IMR-90 (cell line): ENCODE results near the gene PTMS. TPM values are rescaled to one million over a fixed set of nuclear protein-coding genes. Genes with fewer than 3 reads are reported as not detected.

Source experiments
- ATAC-seq: fragments of 200-7000 bp; cut with Tn5 transposase; 2 replicates; pipeline ENCODE4 v1.9.1; 2020; ENCODE audit warnings: low read depth, mild to moderate bottlenecking, moderate library complexity
- BruUV-seq: library from RNA; stranded (reverse); fragments of 400-500 nt; replicated peaks from 2 replicates; lab custom pipeline; 2021; lab: Mats Ljungman, UMichigan
- CTCF ChIA-PET: fragments of 300-600 bp; formaldehyde crosslinking; extraction: SDS; loops from one replicate; lab custom pipeline; 2021; ENCODE audit warnings: antibody characterized with exemption; lab: Yijun Ruan, JAX
- POLR2A ChIA-PET: fragments of 300-600 bp; sonication (Branson Sonifier 250); formaldehyde crosslinking; loops from one replicate; lab custom pipeline; 2022; ENCODE audit warnings: antibody characterized with exemption; ENCODE audit not compliant: unreplicated experiment; lab: Charles Lee
- DNase-seq: peaks from one replicate; pipeline ENCODE4 v3.0.0; 2013
- H2AFZ ChIP-seq: replicated peaks from 2 replicates; pipeline ENCODE3; 2013; ENCODE audit warnings: low read length, mild to moderate bottlenecking; ENCODE audit not compliant: poor library complexity
- H2AK5ac ChIP-seq: 2 replicates; pipeline ENCODE4 v1.6.1; 2013; ENCODE audit warnings: low read depth, low read length, inconsistent platforms
- H2AK9ac ChIP-seq: replicated peaks from 2 replicates; pipeline ENCODE3; 2013; ENCODE audit warnings: mild to moderate bottlenecking, low read depth, low read length, moderate library complexity; ENCODE audit not compliant: poor library complexity
- H2BK120ac ChIP-seq: 2 replicates; pipeline ENCODE4 v1.6.1; 2013; ENCODE audit warnings: low read depth, low read length, inconsistent platforms
- H2BK15ac ChIP-seq: 3 replicates; pipeline ENCODE4 v1.6.1; 2013; ENCODE audit warnings: low read depth, low read length, inconsistent platforms
- H2BK20ac ChIP-seq: 2 replicates; pipeline ENCODE4 v1.6.1; 2013; ENCODE audit warnings: low read depth, mild to moderate bottlenecking, inconsistent platforms, low read length, moderate library complexity
- H2BK5ac ChIP-seq: 2 replicates; pipeline ENCODE4 v1.6.1; 2013; ENCODE audit warnings: mild to moderate bottlenecking, low read depth, low read length, inconsistent platforms; ENCODE audit not compliant: poor library complexity, severe bottlenecking
- H3K14ac ChIP-seq: replicated peaks from 2 replicates; pipeline ENCODE4 v1.6.1; 2013; ENCODE audit warnings: low read depth, low read length, inconsistent platforms
- H3K18ac ChIP-seq: 2 replicates; pipeline ENCODE4 v1.6.1; 2013; ENCODE audit warnings: low read depth, low read length, control low read depth
- H3K23ac ChIP-seq: 2 replicates; pipeline ENCODE4 v1.6.1; 2013; ENCODE audit warnings: low read depth, low read length, inconsistent platforms
- H3K27ac ChIP-seq: 2 replicates; pipeline ENCODE4 v1.5.1; 2013; ENCODE audit warnings: mild to moderate bottlenecking, control low read depth, low read length; ENCODE audit not compliant: insufficient read depth
- H3K27me3 ChIP-seq: 2 replicates; pipeline ENCODE4 v1.6.1; 2013; ENCODE audit warnings: low read length; ENCODE audit not compliant: control insufficient read depth, insufficient read depth
- H3K36me3 ChIP-seq: 2 replicates; pipeline ENCODE4 v1.6.1; 2013; ENCODE audit warnings: low read length, mixed read lengths; ENCODE audit not compliant: control insufficient read depth, insufficient read depth
- H3K4ac ChIP-seq: 2 replicates; pipeline ENCODE4 v1.6.1; 2013; ENCODE audit warnings: low read depth, low read length, inconsistent platforms
- H3K4me1 ChIP-seq: 2 replicates; pipeline ENCODE4 v1.6.1; 2013; ENCODE audit warnings: low read length, mixed read lengths; ENCODE audit not compliant: control insufficient read depth, insufficient read depth
- H3K4me2 ChIP-seq: 2 replicates; pipeline ENCODE4 v1.6.1; 2013; ENCODE audit warnings: low read depth, mild to moderate bottlenecking, control low read depth, low read length, moderate library complexity
- H3K4me3 ChIP-seq: 2 replicates; pipeline ENCODE4 v1.5.1; 2013; ENCODE audit warnings: low read depth, mild to moderate bottlenecking, control low read depth, low read length, moderate library complexity; ENCODE audit not compliant: insufficient read depth
- H3K56ac ChIP-seq: 2 replicates; pipeline ENCODE4 v1.6.1; 2013; ENCODE audit warnings: low read length, inconsistent platforms; ENCODE audit not compliant: insufficient read depth; ENCODE audit errors: extremely low read depth
- H3K79me1 ChIP-seq, 2 experiments: 2 replicates each; pipeline ENCODE4 v1.6.1; 2013; ENCODE audit warnings: low read length in 2 of 2, inconsistent platforms in 1 of 2, low read depth in 1 of 2
- H3K9ac ChIP-seq: 2 replicates; pipeline ENCODE4 v1.6.1; 2013; ENCODE audit warnings: low read depth, low read length, control low read depth
- H3K9me1 ChIP-seq: 2 replicates; pipeline ENCODE4 v1.6.1; 2013; ENCODE audit warnings: low read length, inconsistent platforms; ENCODE audit not compliant: insufficient read depth
- H3K9me3 ChIP-seq: 2 replicates; pipeline ENCODE4 v1.6.1; 2013; ENCODE audit warnings: low read length; ENCODE audit not compliant: control insufficient read depth, insufficient read depth
- H4K20me1 ChIP-seq: 2 replicates; pipeline ENCODE4 v1.6.1; 2013; ENCODE audit warnings: low read length, inconsistent platforms; ENCODE audit not compliant: insufficient read depth
- H4K5ac ChIP-seq: 2 replicates; pipeline ENCODE4 v1.6.1; 2013; ENCODE audit warnings: mild to moderate bottlenecking, low read depth, low read length, control low read depth
- H4K8ac ChIP-seq, 2 experiments: 2 replicates each; pipeline ENCODE4 v1.6.1; 2013; ENCODE audit warnings: low read depth in 2 of 2, low read length in 2 of 2, control low read depth in 1 of 2, inconsistent platforms in 1 of 2
- H4K91ac ChIP-seq: 2 replicates; pipeline ENCODE4 v1.6.1; 2013; ENCODE audit warnings: low read depth, low read length, inconsistent platforms; ENCODE audit not compliant: insufficient read depth
- BHLHE40 ChIP-seq: fragments of 150-350 bp; IDR thresholded peaks from 2 replicates; pipeline ENCODE4 v1.6.1; 2016; ENCODE audit warnings: mild to moderate bottlenecking, low read depth, low read length
- CEBPB ChIP-seq: IDR thresholded peaks from 2 replicates; pipeline ENCODE4 v1.6.1; 2012; ENCODE audit warnings: low read depth, low read length, improper control_type of control experiment
- FOS ChIP-seq: fragments of 150-350 bp; IDR thresholded peaks from 2 replicates; pipeline ENCODE4 v1.6.1; 2016; ENCODE audit warnings: low read depth, low read length
- MAFK ChIP-seq: IDR thresholded peaks from 2 replicates; pipeline ENCODE4 v1.6.1; 2012; ENCODE audit warnings: low read depth, low read length, improper control_type of control experiment
- MAZ ChIP-seq: IDR thresholded peaks from 2 replicates; pipeline ENCODE4 v1.6.1; 2012; ENCODE audit warnings: low read depth, mild to moderate bottlenecking, low read length, improper control_type of control experiment, moderate library complexity, borderline replicate concordance
- MXI1 ChIP-seq: IDR thresholded peaks from 2 replicates; pipeline ENCODE4 v1.6.1; 2012; ENCODE audit warnings: low read depth, mild to moderate bottlenecking, low read length, moderate library complexity, borderline replicate concordance
- RAD21 ChIP-seq: IDR thresholded peaks from 2 replicates; pipeline ENCODE4 v1.6.1; 2012; ENCODE audit warnings: low read length, improper control_type of control experiment
- RCOR1 ChIP-seq: IDR thresholded peaks from 2 replicates; pipeline ENCODE4 v1.6.1; 2012; ENCODE audit warnings: mild to moderate bottlenecking, low read length, improper control_type of control experiment; ENCODE audit not compliant: insufficient replicate concordance
- RFX5 ChIP-seq: IDR thresholded peaks from 2 replicates; pipeline ENCODE4 v1.8.0; 2012; ENCODE audit warnings: low read depth, mild to moderate bottlenecking, low read length, moderate library complexity
- SMC3 ChIP-seq: fragments of 150-350 bp; IDR thresholded peaks from 2 replicates; pipeline ENCODE4 v1.6.1; 2016; ENCODE audit warnings: low read depth, mild to moderate bottlenecking, antibody characterized with exemption, low read length, moderate library complexity
- USF2 ChIP-seq: fragments of 150-350 bp; IDR thresholded peaks from 2 replicates; pipeline ENCODE4 v1.6.1; 2017; ENCODE audit warnings: mild to moderate bottlenecking, antibody characterized with exemption, low read length, low read depth
- WGBS, 2 experiments: methylation state at CpG; one replicate each; pipeline versions ENCODE4 v1.1.5 to v1.1.7; 2013; ENCODE audit warnings: missing lambda C conversion rate in 2 of 2; ENCODE audit not compliant: insufficient read length in 1 of 2; ENCODE audit errors: extremely low coverage in 2 of 2; 5-methylcytosine and 5-hydroxymethylcytosine counted together
- dilution Hi-C: fragments of 300-500 bp; cut with HindIII; formaldehyde crosslinking; loops from one replicate; pipeline ENCODE4 v1.14.3; 2018; ENCODE audit warnings: low sequenced_read_pairs; ENCODE audit not compliant: unreplicated experiment
- in situ Hi-C: fragments of 300-500 bp; cut with MboI; formaldehyde crosslinking; loops from 3 replicates; pipeline ENCODE4 v1.14.3; 2019; ENCODE audit warnings: low sequenced_read_pairs, inconsistent platforms, mixed read lengths
- intact Hi-C: fragments of 100-400 bp; cut with micrococcal nuclease; formaldehyde crosslinking; loops from 2 replicates; pipeline ENCODE4 v1.10.0; 2022
- polyA plus RNA-seq, 3 experiments: library from polyadenylated mRNA; depleted of rRNA; stranded (reverse); fragments of >200 nt; gene quantifications; 2 replicates each; pipeline ENCODE4 v1.2.3, GENCODE V29; 2012; ENCODE audit warnings: low replicate concordance in 1 of 3
- total RNA-seq: library from RNA; depleted of rRNA; stranded (reverse); fragments of >200 nt; gene quantifications from 2 replicates; pipeline ENCODE4 v1.2.3, GENCODE V29; 2012
- TF ChIP-seq, protein P1 (sequence below): conservative IDR thresholded peaks from 2 replicates; pipeline ENCODE4 v1.5.1; 2012; ENCODE audit warnings: mild to moderate bottlenecking, low read depth, low read length, improper control_type of control experiment
- TF ChIP-seq, protein P2 (sequence below): fragments of 150-350 bp; IDR thresholded peaks from 2 replicates; pipeline ENCODE4 v1.6.1; 2016; ENCODE audit warnings: low read depth, mild to moderate bottlenecking, low read length, moderate library complexity, borderline replicate concordance

PTMS gene
- total and polyA plus RNA-seq, 2 of the 4 experiments (the other 2 are of a cell fraction): 17.2 to 275 TPM

DNA sequence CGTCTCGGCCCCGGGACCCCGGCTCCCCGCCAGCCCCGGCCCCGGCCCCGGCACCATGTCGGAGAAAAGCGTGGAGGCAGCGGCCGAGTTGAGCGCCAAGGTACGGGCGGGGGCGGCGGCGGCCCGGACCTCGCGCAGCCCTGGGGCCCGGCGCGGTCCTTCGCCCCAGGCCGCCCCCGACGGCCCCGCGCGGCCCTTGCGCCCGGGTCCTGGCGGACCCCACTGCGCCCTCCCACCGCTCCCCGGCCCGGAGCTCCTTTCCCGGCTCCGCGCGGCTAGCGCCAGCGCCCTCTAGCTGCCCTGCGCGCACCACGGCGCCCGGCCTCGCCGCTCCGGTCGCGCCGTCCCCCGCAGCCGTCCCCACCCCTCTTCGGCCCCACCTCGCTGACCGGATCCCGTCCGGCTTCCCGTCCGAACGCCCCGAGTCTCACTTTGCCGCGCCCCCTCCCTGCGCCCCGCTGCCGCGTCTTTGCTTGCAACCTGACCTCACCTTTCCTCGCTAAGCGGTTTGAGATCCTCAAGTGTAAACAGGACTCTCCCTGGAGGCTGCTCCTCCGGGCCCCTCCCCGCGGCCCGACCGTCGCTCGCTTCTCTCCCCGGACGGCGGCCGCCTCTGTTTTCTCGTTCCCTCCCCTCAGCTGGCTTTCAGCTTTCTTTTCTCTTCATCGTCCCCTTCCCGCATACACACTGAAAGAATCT is 637 bp downstream of the PTMS start:
- H3K36me3 ChIP-seq: peaks cover 17% of the 10 kb centered on the region
- peaks cover 35% of the 10 kb centered on the region for H4K20me1 ChIP-seq
- peak overlapping the region; percentile 97 for H3K23ac ChIP-seq
- H2BK20ac ChIP-seq: no peak overlapping the region
- no peak overlapping the region for H2BK15ac ChIP-seq
- H3K9ac ChIP-seq: peak overlapping the region; percentile 73
- ATAC-seq: peak; percentile 38
- peak overlapping the region; percentile 79 for H3K27ac ChIP-seq
- peak overlapping the region; percentile 59; the same call in 1 of the 2 replicates for H2BK120ac ChIP-seq
- H2BK5ac ChIP-seq: peak overlapping the region; percentile 59
- H3K4me1 ChIP-seq: peaks cover 22% of the 10 kb centered on the region
- intact Hi-C loops (loop anchor here (10.0 kb wide), 1 partner anchor 152 kb away; no protein-coding TSS in a partner anchor), dilution Hi-C loops (no loop called here), in situ Hi-C loops (no loop called here)
- peak overlapping the region; percentile 90 for H3K14ac ChIP-seq
- peaks cover 23% of the 10 kb centered on the region for H3K9me1 ChIP-seq
- no peaks in the 10 kb centered on the region for H3K9me3 ChIP-seq
- peak overlapping the region; percentile 98 for H2AK9ac ChIP-seq
- H3K4ac ChIP-seq: peak overlapping the region; percentile 93
- H3K79me1 ChIP-seq: peaks cover 25 to 69% of the 10 kb centered on the region in 2 experiments
- H4K91ac ChIP-seq: peak overlapping the region; percentile 74
- H3K56ac ChIP-seq: 0 out of 2 replicates have a peak overlapping the region, but pooled peaks have one; percentile 79
- no TSS peak for BruUV-seq
- peak overlapping the region; percentile 86 for H2AK5ac ChIP-seq
- no peaks in the 10 kb centered on the region for H3K27me3 ChIP-seq
- DNase-seq: peak; percentile 64
- peak overlapping the region; percentile 67 for H3K4me3 ChIP-seq
- WGBS, 2 experiments: 0% methylated on average over 66 of the region's 88 CpGs; no CpG with 5 or more reads in 1 of the 2 experiments
- peak overlapping the region; percentile 83 for H3K4me2 ChIP-seq
- peak overlapping the region; percentile 85 for H2AFZ ChIP-seq
- POLR2A ChIA-PET: interaction anchor here (0.6 to 2.5 kb wide), 6 partner anchors 8 to 254 kb away, joined by 3 to 21 read pairs (median 4); partner anchors contain the start of genes GPR162 and MLF2
- H4K5ac ChIP-seq: peak overlapping the region; percentile 52
- CTCF ChIA-PET: interaction anchor here (0.6 to 3.2 kb wide), 5 partner anchors 11 to 58 kb away, joined by 3 to 27 read pairs (median 4); partner anchors contain the start of genes CD4 and MLF2
- peak overlapping the region; percentile 49 for H3K18ac ChIP-seq
- peak overlapping the region in 1 of 2 experiments; percentile 35; a peak in 2 of 4 replicates for H4K8ac ChIP-seq
- TF ChIP-seq BHLHE40 (no peak), SMC3 (peak; percentile 39), CEBPB (no peak), MXI1 (0 out of 2 replicates have a peak, but pooled peaks have one; percentile 64), MAFK (no peak), RFX5 (no peak), USF2 (no peak), RCOR1 (no peak), MAZ (peak; percentile 87), FOS (no peak), RAD21 (peak; percentile 51)
- TF ChIP-seq, protein P1, sequence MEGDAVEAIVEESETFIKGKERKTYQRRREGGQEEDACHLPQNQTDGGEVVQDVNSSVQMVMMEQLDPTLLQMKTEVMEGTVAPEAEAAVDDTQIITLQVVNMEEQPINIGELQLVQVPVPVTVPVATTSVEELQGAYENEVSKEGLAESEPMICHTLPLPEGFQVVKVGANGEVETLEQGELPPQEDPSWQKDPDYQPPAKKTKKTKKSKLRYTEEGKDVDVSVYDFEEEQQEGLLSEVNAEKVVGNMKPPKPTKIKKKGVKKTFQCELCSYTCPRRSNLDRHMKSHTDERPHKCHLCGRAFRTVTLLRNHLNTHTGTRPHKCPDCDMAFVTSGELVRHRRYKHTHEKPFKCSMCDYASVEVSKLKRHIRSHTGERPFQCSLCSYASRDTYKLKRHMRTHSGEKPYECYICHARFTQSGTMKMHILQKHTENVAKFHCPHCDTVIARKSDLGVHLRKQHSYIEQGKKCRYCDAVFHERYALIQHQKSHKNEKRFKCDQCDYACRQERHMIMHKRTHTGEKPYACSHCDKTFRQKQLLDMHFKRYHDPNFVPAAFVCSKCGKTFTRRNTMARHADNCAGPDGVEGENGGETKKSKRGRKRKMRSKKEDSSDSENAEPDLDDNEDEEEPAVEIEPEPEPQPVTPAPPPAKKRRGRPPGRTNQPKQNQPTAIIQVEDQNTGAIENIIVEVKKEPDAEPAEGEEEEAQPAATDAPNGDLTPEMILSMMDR: peak; percentile 84
- TF ChIP-seq, protein P2, sequence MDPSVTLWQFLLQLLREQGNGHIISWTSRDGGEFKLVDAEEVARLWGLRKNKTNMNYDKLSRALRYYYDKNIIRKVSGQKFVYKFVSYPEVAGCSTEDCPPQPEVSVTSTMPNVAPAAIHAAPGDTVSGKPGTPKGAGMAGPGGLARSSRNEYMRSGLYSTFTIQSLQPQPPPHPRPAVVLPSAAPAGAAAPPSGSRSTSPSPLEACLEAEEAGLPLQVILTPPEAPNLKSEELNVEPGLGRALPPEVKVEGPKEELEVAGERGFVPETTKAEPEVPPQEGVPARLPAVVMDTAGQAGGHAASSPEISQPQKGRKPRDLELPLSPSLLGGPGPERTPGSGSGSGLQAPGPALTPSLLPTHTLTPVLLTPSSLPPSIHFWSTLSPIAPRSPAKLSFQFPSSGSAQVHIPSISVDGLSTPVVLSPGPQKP: no peak
